DND-41 (cell line): ENCODE results near the gene ZNF607.
"Not testable (repeated sequence)": the region's sequence is repeated elsewhere in the genome, so short reads cannot be mapped to it uniquely, and the experiment has no call there.

ENCODE experiments used
- ATAC-seq: fragments of 200-7000 bp; cut with Tn5 transposase; 3 replicates; pipeline ENCODE4 v1.9.1; 2021; ENCODE audit warnings: low read depth; ENCODE audit not compliant: insufficient read depth
- DNase-seq: peaks from one replicate; pipeline ENCODE4 v3.0.0-alpha.2; 2020
- H2AFZ ChIP-seq: 2 replicates; pipeline ENCODE4 v1.6.0; 2012; ENCODE audit warnings: low read depth, low read length
- H3K27ac ChIP-seq: 2 replicates; pipeline ENCODE4 v1.5.1; 2012; ENCODE audit warnings: low read length, inconsistent platforms
- H3K27me3 ChIP-seq: fragments of 200-600 bp; sonication (generic); 2 replicates; pipeline ENCODE4 v1.6.0; 2012; ENCODE audit warnings: low read length, mild to moderate bottlenecking, inconsistent platforms; ENCODE audit not compliant: insufficient read depth, poor library complexity
- H3K36me3 ChIP-seq: 2 replicates; pipeline ENCODE4 v1.5.1; 2012; ENCODE audit warnings: low read length, inconsistent platforms; ENCODE audit not compliant: insufficient read depth
- H3K4me1 ChIP-seq: 2 replicates; pipeline ENCODE4 v1.5.1; 2012; ENCODE audit warnings: mild to moderate bottlenecking, low read length; ENCODE audit not compliant: insufficient read depth
- H3K4me2 ChIP-seq: 2 replicates; pipeline ENCODE4 v1.6.0; 2012; ENCODE audit warnings: mild to moderate bottlenecking, moderate library complexity, low read length, inconsistent platforms; ENCODE audit not compliant: insufficient read depth
- H3K4me3 ChIP-seq, 2 experiments: fragments of 200-600 bp in 1 of 2; shearing (Covaris generic) in 1 of 2; 2 replicates each; pipeline ENCODE4 v1.5.1; 2012 to 2016; ENCODE audit warnings: inconsistent platforms in 2 of 2, low read length in 2 of 2, mild to moderate bottlenecking in 2 of 2, low read depth in 1 of 2, moderate library complexity in 1 of 2
- H3K79me2 ChIP-seq: 2 replicates; pipeline ENCODE4 v1.6.0; 2012; ENCODE audit warnings: low read length, inconsistent platforms; ENCODE audit not compliant: insufficient read depth
- H3K9ac ChIP-seq: 2 replicates; pipeline ENCODE4 v1.6.0; 2012; ENCODE audit warnings: low read depth, mild to moderate bottlenecking, inconsistent platforms, low read length, moderate library complexity
- H3K9me3 ChIP-seq: 2 replicates; pipeline ENCODE4 v1.5.1; 2012; ENCODE audit warnings: low read length, moderate library complexity, mild to moderate bottlenecking, inconsistent platforms; ENCODE audit not compliant: insufficient read depth, severe bottlenecking
- H4K20me1 ChIP-seq: 2 replicates; pipeline ENCODE4 v1.6.0; 2012; ENCODE audit warnings: low read length; ENCODE audit not compliant: insufficient read depth
- EZH2 ChIP-seq: IDR thresholded peaks from 3 replicates; pipeline ENCODE4 v1.6.1; 2012; ENCODE audit warnings: borderline replicate concordance, low read depth, mild to moderate bottlenecking, moderate library complexity, low read length, inconsistent platforms; ENCODE audit not compliant: severe bottlenecking
- TF ChIP-seq, protein P1 (sequence below): IDR thresholded peaks from 2 replicates; pipeline ENCODE4 v1.5.1; 2012; ENCODE audit warnings: borderline replicate concordance, low read length, moderate library complexity, mild to moderate bottlenecking; ENCODE audit not compliant: poor library complexity, severe bottlenecking; ENCODE audit errors: extremely low read depth

The ZNF607 gene

DNA sequence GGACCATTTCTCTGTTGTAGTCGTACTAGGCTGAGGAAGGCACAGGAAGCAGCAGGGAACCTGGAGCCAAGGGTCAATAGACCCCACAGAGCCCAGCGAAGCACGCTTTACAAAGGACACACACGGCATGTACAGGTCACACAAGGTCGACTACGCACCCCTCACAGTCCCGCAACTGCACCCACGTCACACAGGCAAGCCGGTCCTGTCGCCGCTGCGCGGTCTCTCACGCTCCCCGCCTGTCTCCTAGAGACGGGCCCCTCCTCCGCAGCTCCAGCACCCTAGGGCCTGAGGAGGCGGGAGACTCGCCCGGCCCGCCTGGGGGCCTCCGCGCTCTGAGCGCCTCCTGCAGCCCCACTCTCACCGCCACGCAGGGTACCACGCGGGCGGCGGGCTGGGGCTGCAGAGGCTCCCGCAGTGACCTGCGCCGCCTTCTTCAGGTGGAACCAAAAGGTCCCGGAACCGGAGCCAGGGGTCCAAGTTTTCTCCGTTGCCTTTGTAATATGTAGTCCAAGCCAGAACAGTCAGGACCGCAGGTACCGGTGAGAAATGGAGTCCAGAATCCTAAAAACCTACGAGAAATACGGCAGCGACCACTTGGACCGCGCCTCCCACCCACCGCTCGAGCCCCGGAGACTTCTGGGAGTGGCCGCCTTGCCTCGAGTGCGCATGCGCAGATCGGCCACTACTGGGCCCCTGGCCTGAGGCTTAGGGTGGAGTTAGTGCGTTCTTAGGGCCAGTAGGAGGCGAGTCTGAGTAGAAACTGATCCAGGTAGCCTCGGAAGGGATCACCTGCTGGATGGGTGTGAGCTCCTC, at the start of gene ZNF607:
Gene ZNF607, minus strand, starts transcription at position 651 of the 816 bp plus-strand sequence. CDS start 8,143 bp downstream, outside the sequence.
- Histone ChIP-seq H3K27me3 (no peaks in the 10 kb centered on the region), H3K79me2 (peaks cover 38% of the 10 kb centered on the region), H3K4me2 (peak within 1 kb of the TSS; percentile 65), H3K27ac (peak within 1 kb of the TSS; percentile 80), H4K20me1 (no peaks in the 10 kb centered on the region), H3K9ac (peak within 1 kb of the TSS; percentile 78), H3K36me3 (peaks cover 10% of the 10 kb centered on the region; the same call in 1 of the 2 replicates), H2AFZ (peak within 1 kb of the TSS; percentile 85), H3K4me3 (peak within 1 kb of the TSS; percentile 67 to 75), H3K9me3 (no peaks in the 10 kb centered on the region), H3K4me1 (peaks cover 32% of the 10 kb centered on the region)
- TF ChIP-seq, protein P1, sequence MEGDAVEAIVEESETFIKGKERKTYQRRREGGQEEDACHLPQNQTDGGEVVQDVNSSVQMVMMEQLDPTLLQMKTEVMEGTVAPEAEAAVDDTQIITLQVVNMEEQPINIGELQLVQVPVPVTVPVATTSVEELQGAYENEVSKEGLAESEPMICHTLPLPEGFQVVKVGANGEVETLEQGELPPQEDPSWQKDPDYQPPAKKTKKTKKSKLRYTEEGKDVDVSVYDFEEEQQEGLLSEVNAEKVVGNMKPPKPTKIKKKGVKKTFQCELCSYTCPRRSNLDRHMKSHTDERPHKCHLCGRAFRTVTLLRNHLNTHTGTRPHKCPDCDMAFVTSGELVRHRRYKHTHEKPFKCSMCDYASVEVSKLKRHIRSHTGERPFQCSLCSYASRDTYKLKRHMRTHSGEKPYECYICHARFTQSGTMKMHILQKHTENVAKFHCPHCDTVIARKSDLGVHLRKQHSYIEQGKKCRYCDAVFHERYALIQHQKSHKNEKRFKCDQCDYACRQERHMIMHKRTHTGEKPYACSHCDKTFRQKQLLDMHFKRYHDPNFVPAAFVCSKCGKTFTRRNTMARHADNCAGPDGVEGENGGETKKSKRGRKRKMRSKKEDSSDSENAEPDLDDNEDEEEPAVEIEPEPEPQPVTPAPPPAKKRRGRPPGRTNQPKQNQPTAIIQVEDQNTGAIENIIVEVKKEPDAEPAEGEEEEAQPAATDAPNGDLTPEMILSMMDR, result peak; percentile 59
- TF ChIP-seq EZH2, result no peak
- ATAC-seq, result peak; percentile 90
- peak; percentile 87 for DNase-seq

- H3K9me3 ChIP-seq, result no peaks in the 10 kb centered on the region
- TF ChIP-seq EZH2, result no peak
- TF ChIP-seq, protein P1, result no peak
- H3K27ac ChIP-seq, result no peak overlapping the region
- no peak overlapping the region for H3K4me2 ChIP-seq
- DNase-seq (no peak), ATAC-seq (no peak)
- H3K79me2 ChIP-seq, result no peaks in the 10 kb centered on the region
- no peak overlapping the region for H3K4me3 ChIP-seq
- H3K4me1 ChIP-seq, result no peaks in the 10 kb centered on the region
- no peak overlapping the region for H2AFZ ChIP-seq
- peaks cover 17% of the 10 kb centered on the region for H3K36me3 ChIP-seq
- H3K27me3 ChIP-seq, result no peaks in the 10 kb centered on the region
- H4K20me1 ChIP-seq, result no peaks in the 10 kb centered on the region
- no peak overlapping the region for H3K9ac ChIP-seq
Observed at GRCh38 chr19:37763488-37763887, 43.9 kb upstream of the ZNF607 start.

DNA sequence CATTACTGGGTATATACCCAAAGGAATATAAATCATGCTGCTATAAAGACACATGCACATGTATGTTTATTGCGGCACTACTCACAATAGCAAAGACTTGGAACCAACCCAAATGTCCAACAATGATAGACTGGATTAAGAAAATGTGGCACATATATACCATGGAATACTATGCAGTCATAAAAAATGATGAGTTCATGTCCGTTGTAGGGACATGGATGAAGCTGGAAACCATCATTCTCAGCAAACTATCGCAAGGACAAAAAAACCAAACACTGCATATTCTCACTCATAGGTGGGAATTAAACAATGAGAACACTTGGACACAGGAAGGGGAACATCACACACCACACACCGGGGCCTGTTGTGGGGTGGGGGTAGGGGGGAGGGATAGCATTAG, 38.1 kb upstream of the ZNF607 start:
- not testable (repeated sequence) for H2AFZ ChIP-seq, H3K9ac ChIP-seq, H3K4me1 ChIP-seq, H3K79me2 ChIP-seq, H4K20me1 ChIP-seq, H3K4me3 ChIP-seq, H3K9me3 ChIP-seq, H3K27ac ChIP-seq, H3K27me3 ChIP-seq, DNase-seq, ATAC-seq, H3K36me3 ChIP-seq, H3K4me2 ChIP-seq

- DNase-seq, result no peak
- H3K9me3 ChIP-seq, result peaks cover 13% of the 10 kb centered on the region
- H3K9ac ChIP-seq, result no peak overlapping the region
- peaks cover 26% of the 10 kb centered on the region for H3K36me3 ChIP-seq
- H4K20me1 ChIP-seq, result no peaks in the 10 kb centered on the region
- H3K4me1 ChIP-seq, result no peaks in the 10 kb centered on the region
- H3K4me3 ChIP-seq, result no peak overlapping the region
- H3K79me2 ChIP-seq, result no peaks in the 10 kb centered on the region
- H3K27ac ChIP-seq, result no peak overlapping the region
- ATAC-seq, result no peak
- TF ChIP-seq, protein P1, result no peak
- TF ChIP-seq EZH2, result no peak
- H3K4me2 ChIP-seq, result no peak overlapping the region
- H3K27me3 ChIP-seq, result no peaks in the 10 kb centered on the region
- no peak overlapping the region for H2AFZ ChIP-seq
Observed at GRCh38 chr19:37738371-37738770, 18.8 kb upstream of the ZNF607 start.
